Peyer's patch (tissue), 4 donors: ENCODE results near the gene BANK1.

Experiments
- CTCF ChIP-seq, 6 experiments: fragments of 450-650 bp in 4 of 6; fragments of 200-600 bp in 2 of 6; sonication (generic) in 1 of 6; IDR thresholded peaks; one replicate each; pipeline ENCODE4 v1.5.1; 2017 to 2019; ENCODE audit warnings: antibody characterized with exemption in 6 of 6, mild to moderate bottlenecking in 3 of 6, moderate library complexity in 1 of 6
- POLR2A ChIP-seq, 2 donors: fragments of 450-650 bp; IDR thresholded peaks; one replicate each; pipeline ENCODE4 v1.5.1; 2017; ENCODE audit warnings: antibody characterized with exemption in 2 of 2, mild to moderate bottlenecking in 2 of 2, moderate library complexity in 2 of 2

DNA sequence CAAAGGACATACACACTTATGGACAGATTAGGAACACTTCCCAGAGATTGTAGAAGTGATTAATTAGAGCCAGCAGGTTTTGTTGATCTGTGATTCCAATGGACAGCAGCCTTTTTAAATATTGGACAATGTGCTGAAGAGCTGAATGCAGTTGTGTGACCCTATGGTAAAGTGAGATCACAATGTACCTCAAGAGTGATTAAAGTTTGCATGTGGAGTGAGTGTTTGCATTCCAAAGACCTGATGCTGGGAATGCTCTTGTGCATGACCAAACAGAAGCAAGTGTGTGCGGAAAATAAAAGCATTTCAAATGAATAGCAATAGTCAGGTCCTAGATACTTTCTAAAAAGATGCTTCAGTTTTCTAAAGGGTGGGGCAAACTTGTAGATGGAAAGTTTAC, 154.1 kb downstream of the BANK1 start:
- TF ChIP-seq POLR2A (IDR thresholded peaks at IDR 0.05) (no peak), CTCF (IDR thresholded peaks at IDR 0.05) (no peak)
